HepG2 (cell line): ENCODE measurements around the gene BAHD1. TPM values are rescaled to one million over a fixed set of nuclear protein-coding genes. Genes with fewer than 3 reads are reported as not detected.

Experiments used
- BRCA1 ChIP-seq: sonication (generic); formaldehyde crosslinking; IDR thresholded peaks from 2 replicates; pipeline ENCODE4 v1.4.0; 2020; ENCODE audit warnings: missing genetic modification reagents
- FOXK2 ChIP-seq: fragments of 450-650 bp; IDR thresholded peaks from 2 replicates; pipeline ENCODE4 v1.6.1; 2016
- GABPB1 ChIP-seq: IDR thresholded peaks from 2 replicates; pipeline ENCODE4 v1.6.1; 2016; ENCODE audit warnings: mild to moderate bottlenecking, missing genetic modification reagents, moderate library complexity, missing compliant biosample characterization
- GLI4 ChIP-seq: sonication (generic); formaldehyde crosslinking; IDR thresholded peaks from 2 replicates; pipeline ENCODE4 v1.5.1; 2020; ENCODE audit warnings: missing genetic modification reagents, mild to moderate bottlenecking, moderate library complexity, borderline replicate concordance
- HOXA5 ChIP-seq: sonication (generic); formaldehyde crosslinking; IDR thresholded peaks from 2 replicates; pipeline ENCODE4 v1.4.0; 2020; ENCODE audit warnings: missing genetic modification reagents
- KDM5A ChIP-seq: fragments of 200-600 bp; sonication (generic); IDR thresholded peaks from 2 replicates; pipeline ENCODE4 v1.7.0; 2018; ENCODE audit warnings: antibody characterized with exemption, mild to moderate bottlenecking, low read length, borderline replicate concordance
- MTERF4 ChIP-seq: sonication (generic); formaldehyde crosslinking; IDR thresholded peaks from 2 replicates; pipeline ENCODE4 v1.8.0; 2023; ENCODE audit warnings: mild to moderate bottlenecking, missing genetic modification reagents
- NFRKB ChIP-seq: fragments of 450-650 bp; IDR thresholded peaks from 2 replicates; pipeline ENCODE4 v1.6.1; 2017
- PRPF4 ChIP-seq: fragments of 200-400 bp; formaldehyde crosslinking; IDR thresholded peaks from 2 replicates; pipeline ENCODE4 v1.6.1; 2016; ENCODE audit warnings: low read length, low read depth; ENCODE audit not compliant: poor library complexity, severe bottlenecking
- REPIN1 ChIP-seq: sonication (generic); formaldehyde crosslinking; IDR thresholded peaks from 2 replicates; pipeline ENCODE4 v1.8.0; 2022; ENCODE audit warnings: missing genetic modification reagents, low read depth, mild to moderate bottlenecking, borderline replicate concordance
- TIGD3 ChIP-seq: sonication (generic); formaldehyde crosslinking; IDR thresholded peaks from 2 replicates; pipeline ENCODE4 v1.5.1; 2020; ENCODE audit warnings: mild to moderate bottlenecking, missing genetic modification reagents, borderline replicate concordance
- TRIM22 ChIP-seq: fragments of 450-650 bp; IDR thresholded peaks from 2 replicates; pipeline ENCODE4 v1.6.1; 2017
- ZBTB39 ChIP-seq: sonication (generic); formaldehyde crosslinking; IDR thresholded peaks from 2 replicates; pipeline ENCODE4 v1.5.0; 2020; ENCODE audit warnings: missing genetic modification reagents
- ZNF10 ChIP-seq: sonication (generic); formaldehyde crosslinking; IDR thresholded peaks from 2 replicates; pipeline ENCODE4 v1.4.0; 2020; ENCODE audit warnings: mild to moderate bottlenecking, low read depth, missing genetic modification reagents, borderline replicate concordance
- ZNF605 ChIP-seq: sonication (generic); formaldehyde crosslinking; IDR thresholded peaks from 2 replicates; pipeline ENCODE4 v1.8.0; 2022; ENCODE audit warnings: mild to moderate bottlenecking, missing genetic modification reagents
- ZNF614 ChIP-seq: IDR thresholded peaks from 2 replicates; pipeline ENCODE4 v1.6.1; 2018; ENCODE audit warnings: missing biosample characterization, missing genetic modification reagents, inconsistent platforms, borderline replicate concordance
- ZNF766 ChIP-seq: sonication (generic); formaldehyde crosslinking; IDR thresholded peaks from 2 replicates; pipeline ENCODE4 v1.5.0; 2020; ENCODE audit warnings: missing genetic modification reagents, borderline replicate concordance
- polyA plus RNA-seq, 8 experiments: library from polyadenylated mRNA; depleted of rRNA in 3 of 8; stranded (reverse) in 7 of 8; unstranded in 1 of 8; fragments of >200 nt; fragmentation: Illumina TruSeq in 4 of 8; extraction: Trizol in 4 of 8; gene quantifications; 2 replicates each; pipeline versions ENCODE4 v1.2.1 to v1.2.3, GENCODE V29; 2011 to 2016; ENCODE audit warnings: low read depth in 4 of 8, missing spikeins in 1 of 8, mixed read lengths in 1 of 8; ENCODE audit not compliant: insufficient read depth in 1 of 8
- total RNA-seq, 5 experiments: library from RNA; depleted of rRNA; stranded (reverse); fragments of >200 nt; fragmentation: Illumina TruSeq; extraction: Trizol; gene quantifications; 2 replicates each; pipeline ENCODE4 v1.2.3, GENCODE V29; 2016; ENCODE audit warnings: low read depth in 1 of 5
- TF ChIP-seq, protein P1 (sequence below): sonication (generic); formaldehyde crosslinking; IDR thresholded peaks from 2 replicates; pipeline ENCODE4 v1.8.1; 2022; ENCODE audit warnings: mild to moderate bottlenecking, missing genetic modification reagents
- TF ChIP-seq, protein P2 (sequence below): sonication (generic); formaldehyde crosslinking; IDR thresholded peaks from 2 replicates; pipeline ENCODE4 v1.4.0; 2020; ENCODE audit warnings: mild to moderate bottlenecking, missing genetic modification reagents

The BAHD1 gene
- total and polyA plus RNA-seq, 2 of the 13 experiments (the other 11 are each of a cell fraction or from before 2014, with no cell fraction given) = 3.3 to 8.7 TPM

GRCh38 chr15:40405501-40406381 is 35.0 kb upstream of the BAHD1 start, which contains the start of gene IVD (continued):
- TF ChIP-seq GABPB1 (CRISPR knock-in tag) (peak; percentile 83), MTERF4 (peak; percentile 81), ZBTB39 (CRISPR knock-in tag) (no peak), PRPF4 (no peak), ZNF766 (CRISPR knock-in tag) (no peak), ZNF605 (CRISPR knock-in tag) (peak; percentile 84), ZNF614 (peak; percentile 49; the same call in 1 of the 2 replicates), NFRKB (no peak), ZNF10 (CRISPR knock-in tag) (no peak), REPIN1 (CRISPR knock-in tag) (0 out of 2 replicates have a peak, but pooled peaks have one; percentile 65), FOXK2 (no peak), BRCA1 (CRISPR knock-in tag) (no peak; the same call in 1 of the 2 replicates), TRIM22 (no peak), GLI4 (CRISPR knock-in tag) (no peak), HOXA5 (peak; percentile 85), KDM5A (peak; percentile 24; the same call in 1 of the 2 replicates), TIGD3 (CRISPR knock-in tag) (no peak)
- TF ChIP-seq, protein P1, sequence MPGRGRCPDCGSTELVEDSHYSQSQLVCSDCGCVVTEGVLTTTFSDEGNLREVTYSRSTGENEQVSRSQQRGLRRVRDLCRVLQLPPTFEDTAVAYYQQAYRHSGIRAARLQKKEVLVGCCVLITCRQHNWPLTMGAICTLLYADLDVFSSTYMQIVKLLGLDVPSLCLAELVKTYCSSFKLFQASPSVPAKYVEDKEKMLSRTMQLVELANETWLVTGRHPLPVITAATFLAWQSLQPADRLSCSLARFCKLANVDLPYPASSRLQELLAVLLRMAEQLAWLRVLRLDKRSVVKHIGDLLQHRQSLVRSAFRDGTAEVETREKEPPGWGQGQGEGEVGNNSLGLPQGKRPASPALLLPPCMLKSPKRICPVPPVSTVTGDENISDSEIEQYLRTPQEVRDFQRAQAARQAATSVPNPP (CRISPR knock-in tag) = peak; percentile 62; the same call in 1 of the 2 replicates
- TF ChIP-seq, protein P2, sequence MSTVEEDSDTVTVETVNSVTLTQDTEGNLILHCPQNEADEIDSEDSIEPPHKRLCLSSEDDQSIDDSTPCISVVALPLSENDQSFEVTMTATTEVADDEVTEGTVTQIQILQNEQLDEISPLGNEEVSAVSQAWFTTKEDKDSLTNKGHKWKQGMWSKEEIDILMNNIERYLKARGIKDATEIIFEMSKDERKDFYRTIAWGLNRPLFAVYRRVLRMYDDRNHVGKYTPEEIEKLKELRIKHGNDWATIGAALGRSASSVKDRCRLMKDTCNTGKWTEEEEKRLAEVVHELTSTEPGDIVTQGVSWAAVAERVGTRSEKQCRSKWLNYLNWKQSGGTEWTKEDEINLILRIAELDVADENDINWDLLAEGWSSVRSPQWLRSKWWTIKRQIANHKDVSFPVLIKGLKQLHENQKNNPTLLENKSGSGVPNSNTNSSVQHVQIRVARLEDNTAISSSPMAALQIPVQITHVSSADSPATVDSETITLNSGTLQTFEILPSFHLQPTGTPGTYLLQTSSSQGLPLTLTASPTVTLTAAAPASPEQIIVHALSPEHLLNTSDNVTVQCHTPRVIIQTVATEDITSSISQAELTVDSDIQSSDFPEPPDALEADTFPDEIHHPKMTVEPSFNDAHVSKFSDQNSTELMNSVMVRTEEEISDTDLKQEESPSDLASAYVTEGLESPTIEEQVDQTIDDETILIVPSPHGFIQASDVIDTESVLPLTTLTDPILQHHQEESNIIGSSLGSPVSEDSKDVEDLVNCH = no peak
